Ishikawa (cell line): ENCODE results near the gene C18orf63.

ENCODE experiments used
- CREB1 ChIP-seq: IDR thresholded peaks from 2 replicates; pipeline ENCODE4 v1.6.1; 2012; ENCODE audit warnings: low read depth
- EGR1 ChIP-seq: IDR thresholded peaks from 2 replicates; pipeline ENCODE4 v1.6.1; 2012
- EP300 ChIP-seq: IDR thresholded peaks from 2 replicates; pipeline ENCODE4 v1.6.1; 2012; ENCODE audit warnings: borderline replicate concordance
- FOXM1 ChIP-seq: IDR thresholded peaks from 2 replicates; pipeline ENCODE4 v1.6.1; 2012; ENCODE audit warnings: low read depth, borderline replicate concordance
- NFIC ChIP-seq: IDR thresholded peaks from 2 replicates; pipeline ENCODE4 v1.6.1; 2012
- RAD21 ChIP-seq: IDR thresholded peaks from 2 replicates; pipeline ENCODE4 v1.6.1; 2012; ENCODE audit warnings: low read depth
- TCF12 ChIP-seq: IDR thresholded peaks from 2 replicates; pipeline ENCODE4 v1.6.1; 2012; ENCODE audit warnings: low read depth
- TEAD4 ChIP-seq: IDR thresholded peaks from 2 replicates; pipeline ENCODE4 v1.6.1; 2012
- YY1 ChIP-seq: IDR thresholded peaks from 2 replicates; pipeline ENCODE4 v1.6.1; 2012; ENCODE audit warnings: low read depth
- ZBTB7A ChIP-seq: IDR thresholded peaks from 2 replicates; pipeline ENCODE4 v1.6.1; 2012; ENCODE audit warnings: low read depth
- TF ChIP-seq, protein P1 (sequence below): IDR thresholded peaks from 2 replicates; pipeline ENCODE4 v1.6.1; 2012
- TF ChIP-seq, protein P2 (sequence below): IDR thresholded peaks from 2 replicates; pipeline ENCODE4 v1.6.1; 2012; ENCODE audit warnings: low read depth, mild to moderate bottlenecking
- TF ChIP-seq, protein P3 (sequence below): IDR thresholded peaks from 2 replicates; pipeline ENCODE4 v1.6.1; 2012

The C18orf63 gene

GRCh38 chr18:74388227-74388626 lies 72.6 kb downstream of the C18orf63 start:
- TF ChIP-seq, protein P1, sequence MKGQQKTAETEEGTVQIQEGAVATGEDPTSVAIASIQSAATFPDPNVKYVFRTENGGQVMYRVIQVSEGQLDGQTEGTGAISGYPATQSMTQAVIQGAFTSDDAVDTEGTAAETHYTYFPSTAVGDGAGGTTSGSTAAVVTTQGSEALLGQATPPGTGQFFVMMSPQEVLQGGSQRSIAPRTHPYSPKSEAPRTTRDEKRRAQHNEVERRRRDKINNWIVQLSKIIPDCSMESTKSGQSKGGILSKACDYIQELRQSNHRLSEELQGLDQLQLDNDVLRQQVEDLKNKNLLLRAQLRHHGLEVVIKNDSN: no peak
- TF ChIP-seq, protein P2, sequence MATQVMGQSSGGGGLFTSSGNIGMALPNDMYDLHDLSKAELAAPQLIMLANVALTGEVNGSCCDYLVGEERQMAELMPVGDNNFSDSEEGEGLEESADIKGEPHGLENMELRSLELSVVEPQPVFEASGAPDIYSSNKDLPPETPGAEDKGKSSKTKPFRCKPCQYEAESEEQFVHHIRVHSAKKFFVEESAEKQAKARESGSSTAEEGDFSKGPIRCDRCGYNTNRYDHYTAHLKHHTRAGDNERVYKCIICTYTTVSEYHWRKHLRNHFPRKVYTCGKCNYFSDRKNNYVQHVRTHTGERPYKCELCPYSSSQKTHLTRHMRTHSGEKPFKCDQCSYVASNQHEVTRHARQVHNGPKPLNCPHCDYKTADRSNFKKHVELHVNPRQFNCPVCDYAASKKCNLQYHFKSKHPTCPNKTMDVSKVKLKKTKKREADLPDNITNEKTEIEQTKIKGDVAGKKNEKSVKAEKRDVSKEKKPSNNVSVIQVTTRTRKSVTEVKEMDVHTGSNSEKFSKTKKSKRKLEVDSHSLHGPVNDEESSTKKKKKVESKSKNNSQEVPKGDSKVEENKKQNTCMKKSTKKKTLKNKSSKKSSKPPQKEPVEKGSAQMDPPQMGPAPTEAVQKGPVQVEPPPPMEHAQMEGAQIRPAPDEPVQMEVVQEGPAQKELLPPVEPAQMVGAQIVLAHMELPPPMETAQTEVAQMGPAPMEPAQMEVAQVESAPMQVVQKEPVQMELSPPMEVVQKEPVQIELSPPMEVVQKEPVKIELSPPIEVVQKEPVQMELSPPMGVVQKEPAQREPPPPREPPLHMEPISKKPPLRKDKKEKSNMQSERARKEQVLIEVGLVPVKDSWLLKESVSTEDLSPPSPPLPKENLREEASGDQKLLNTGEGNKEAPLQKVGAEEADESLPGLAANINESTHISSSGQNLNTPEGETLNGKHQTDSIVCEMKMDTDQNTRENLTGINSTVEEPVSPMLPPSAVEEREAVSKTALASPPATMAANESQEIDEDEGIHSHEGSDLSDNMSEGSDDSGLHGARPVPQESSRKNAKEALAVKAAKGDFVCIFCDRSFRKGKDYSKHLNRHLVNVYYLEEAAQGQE: no peak
- TF ChIP-seq TCF12 (no peak), ZBTB7A (no peak), CREB1 (no peak), FOXM1 (no peak)

GRCh38 chr18:74389171-74389927 lies 73.7 kb downstream of the C18orf63 start:
- no peak for TF ChIP-seq EGR1
- no peak for TF ChIP-seq TEAD4

GRCh38 chr18:74389991-74390390 lies 74.4 kb downstream of the C18orf63 start:
- TF ChIP-seq YY1 (no peak), RAD21 (no peak), TEAD4 (no peak), TCF12 (no peak), ZBTB7A (no peak), NFIC (no peak)
- TF ChIP-seq, protein P1: no peak
- TF ChIP-seq, protein P2: no peak

GRCh38 chr18:74390900-74391299 lies 75.3 kb downstream of the C18orf63 start:
- TF ChIP-seq TEAD4 (no peak), CREB1 (no peak), FOXM1 (no peak), YY1 (no peak), EP300 (no peak), TCF12 (no peak)
- TF ChIP-seq, protein P1: no peak
- TF ChIP-seq, protein P2: no peak
- TF ChIP-seq, protein P3, sequence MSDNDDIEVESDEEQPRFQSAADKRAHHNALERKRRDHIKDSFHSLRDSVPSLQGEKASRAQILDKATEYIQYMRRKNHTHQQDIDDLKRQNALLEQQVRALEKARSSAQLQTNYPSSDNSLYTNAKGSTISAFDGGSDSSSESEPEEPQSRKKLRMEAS: no peak

DNA sequence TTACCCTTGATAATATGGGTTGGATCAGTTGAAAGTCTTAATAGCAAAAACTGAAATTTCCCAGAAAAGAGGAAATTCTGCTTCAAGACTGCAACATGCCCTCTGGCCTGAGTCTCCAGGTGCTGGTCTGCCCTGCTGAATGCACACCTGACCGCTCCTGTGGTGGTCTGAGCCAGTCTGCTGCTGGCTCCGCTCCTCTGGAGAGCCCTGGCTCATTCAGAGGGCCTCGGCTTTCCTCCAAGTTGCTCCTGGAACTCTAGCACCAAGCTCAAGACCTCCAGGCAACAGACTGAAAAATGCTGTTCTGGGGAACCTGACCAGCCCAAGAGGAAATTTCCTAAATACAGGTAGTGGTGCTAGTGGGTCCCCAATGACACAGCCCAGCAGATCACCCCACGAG lies 76.7 kb downstream of the C18orf63 start:
- TF ChIP-seq ZBTB7A: no peak
- TF ChIP-seq NFIC: no peak
- no peak for TF ChIP-seq TEAD4
- TF ChIP-seq YY1: no peak
- no peak for TF ChIP-seq RAD21
- no peak for TF ChIP-seq CREB1
- TF ChIP-seq TCF12: no peak
- TF ChIP-seq, protein P3: no peak
